ENCODE data around the gene UGT1A5. TPM values are rescaled to one million over a fixed set of nuclear protein-coding genes. Genes with fewer than 3 reads are reported as not detected.

The UGT1A5 gene
- total and polyA plus RNA-seq, 4 experiments from 2014 or later = not detected

DNA sequence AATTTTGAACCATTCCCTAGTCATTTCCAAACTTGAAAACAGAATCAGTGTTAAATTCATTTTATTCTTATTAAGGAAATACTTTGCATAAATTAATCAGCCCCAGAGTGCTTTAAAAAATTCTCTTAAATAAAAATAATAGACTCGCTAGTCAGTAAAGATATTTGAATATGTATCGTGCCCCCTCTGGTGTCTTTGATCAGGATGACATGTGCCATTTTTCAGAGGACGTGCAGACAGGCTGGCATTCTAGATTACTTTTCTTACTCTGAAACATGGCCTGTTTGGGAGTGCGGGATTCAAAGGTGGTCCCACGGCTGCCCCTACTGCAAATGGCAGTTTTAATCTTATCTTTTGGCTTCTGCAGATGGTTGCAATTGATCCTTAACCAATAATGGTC lies 59.9 kb downstream of the UGT1A5 start:
- Histone ChIP-seq H3K27me3 (ENCODE audit: insufficient read depth, low read length) (no peaks in the 10 kb centered on the region), H3K36me3 (ENCODE audit: insufficient read depth, low read length) (no peaks in the 10 kb centered on the region), H3K9me3 (ENCODE audit: control insufficient read depth in 1 of 2, low read length in 2 of 2) (no peaks in the 10 kb centered on the region), H3K27ac (ENCODE audit: low read depth, low read length) (no peak overlapping the region), H3K4me1 (ENCODE audit: insufficient read depth, low read length) (no peaks in the 10 kb centered on the region), H3K4me3 (ENCODE audit: low read length in 2 of 2) (no peak overlapping the region)
- ChIA-PET CTCF (ENCODE audit: partially characterized antibody) (no interaction called here), POLR2A (ENCODE audit: partially characterized antibody) (no interaction called here)
- Mint-ChIP-seq H3K27ac (no peak overlapping the region), H3K27me3 (peaks cover 10 to 21% of the 10 kb centered on the region in 2 donors), H3K4me1 (no peaks in the 10 kb centered on the region), H3K4me3 (no peak overlapping the region), H3K9me3 (peaks cover 0 to 21% (median 10%) of the 10 kb centered on the region in 8 donors), H3K36me3 (peaks cover 0 to 3% of the 10 kb centered on the region in 2 donors)
- DNase-seq = no peak
- intact Hi-C loops (cut with micrococcal nuclease) = no loop called here

DNA sequence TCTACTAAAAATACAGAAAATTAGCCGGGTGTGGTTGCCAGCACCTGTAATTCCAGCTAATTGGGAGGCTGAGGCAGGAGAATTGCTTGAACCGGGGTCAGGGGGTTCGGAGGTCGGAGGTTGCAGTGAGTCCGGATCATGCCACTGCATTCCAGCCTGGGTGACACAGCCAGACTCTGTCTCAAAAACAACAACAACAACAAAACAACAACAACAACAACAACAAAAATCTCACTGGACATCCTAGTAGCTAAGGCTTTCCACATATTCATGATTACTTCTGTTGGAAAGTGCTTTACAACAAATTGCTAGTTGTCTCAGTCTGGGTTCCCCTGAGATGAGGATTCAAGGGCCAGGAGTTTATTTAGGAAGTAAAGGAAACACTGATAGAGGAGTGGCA lies 61.1 kb downstream of the UGT1A5 start:
- peaks cover 6 to 26% of the 10 kb centered on the region in 2 donors for H3K27me3 Mint-ChIP-seq

DNA sequence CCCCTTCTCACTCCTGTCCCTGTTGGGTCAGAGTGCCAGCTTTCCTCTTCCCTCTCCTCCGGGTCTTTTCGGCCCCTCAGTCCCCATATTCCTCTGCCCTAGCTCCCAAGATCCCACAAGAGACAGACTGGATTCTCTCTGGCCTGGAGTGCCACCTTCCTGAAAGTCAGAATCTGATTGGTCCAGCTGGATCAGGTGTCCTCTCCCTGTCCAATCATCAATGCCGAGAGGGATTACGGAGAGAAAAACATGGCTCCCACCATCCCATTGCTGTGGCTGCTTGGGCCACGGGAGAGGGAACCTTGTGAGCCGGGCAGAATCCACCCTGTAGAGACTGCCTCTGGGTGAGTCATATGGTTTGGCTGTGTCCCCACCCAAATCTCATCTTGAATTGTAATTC lies 62.7 kb downstream of the UGT1A5 start:
- CTCF ChIA-PET (ENCODE audit: partially characterized antibody) = no interaction called here
- H3K9me3 Mint-ChIP-seq = peaks cover 0 to 25% (median 10%) of the 10 kb centered on the region in 8 donors

More for the DNA sequence above, 61.1 kb downstream of the UGT1A5 start:
- no peak for DNase-seq
- no peaks in the 10 kb centered on the region for H3K4me1 Mint-ChIP-seq
- Histone ChIP-seq H3K4me3 (ENCODE audit: low read length in 2 of 2) (no peak overlapping the region), H3K27me3 (ENCODE audit: insufficient read depth, low read length) (no peaks in the 10 kb centered on the region), H3K4me1 (ENCODE audit: insufficient read depth, low read length) (no peaks in the 10 kb centered on the region), H3K27ac (ENCODE audit: low read depth, low read length) (no peak overlapping the region), H3K36me3 (ENCODE audit: insufficient read depth, low read length) (no peaks in the 10 kb centered on the region), H3K9me3 (ENCODE audit: control insufficient read depth in 1 of 2, low read length in 2 of 2) (no peaks in the 10 kb centered on the region)
- peaks cover 0 to 25% (median 10%) of the 10 kb centered on the region in 8 donors for H3K9me3 Mint-ChIP-seq
- ChIA-PET CTCF (ENCODE audit: partially characterized antibody) (no interaction called here), POLR2A (ENCODE audit: partially characterized antibody) (no interaction called here)
- H3K36me3 Mint-ChIP-seq = peaks cover 0 to 7% of the 10 kb centered on the region in 2 donors
- intact Hi-C loops (cut with micrococcal nuclease) = no loop called here
- no peak overlapping the region for H3K4me3 Mint-ChIP-seq
- H3K27ac Mint-ChIP-seq = no peak overlapping the region

DNA sequence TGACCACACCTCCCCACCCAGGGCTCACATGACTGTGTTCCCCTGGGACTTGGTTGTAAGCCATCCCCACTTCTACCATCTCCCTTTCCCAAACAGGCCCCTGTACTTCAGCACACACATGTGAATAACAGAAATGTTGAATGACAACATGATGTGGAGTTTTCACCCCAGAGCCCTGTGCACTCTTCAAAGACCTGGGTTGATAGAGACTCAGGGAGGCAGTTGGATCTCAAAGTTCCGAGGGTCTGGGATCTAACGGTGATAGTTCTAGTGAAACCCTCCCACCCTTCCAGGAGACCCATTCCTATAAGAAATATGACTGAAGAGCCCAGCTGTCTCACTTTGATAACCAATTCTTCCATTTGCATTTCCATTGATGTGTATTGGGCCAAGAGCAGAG lies 65.3 kb downstream of the UGT1A5 start, which contains the start of gene MROH2A:
Gene MROH2A, plus strand, starts transcription at position 301 of the 400 bp plus-strand sequence. CDS start 1,029 bp downstream, outside the sequence.
- peaks cover 0 to 7% of the 10 kb centered on the region in 2 donors for H3K36me3 Mint-ChIP-seq
- ChIA-PET CTCF (ENCODE audit: partially characterized antibody) (no interaction called here), POLR2A (ENCODE audit: partially characterized antibody) (no interaction called here)
- no peaks in the 10 kb centered on the region for H3K27me3 ChIP-seq (ENCODE audit: insufficient read depth, low read length)
- H3K27me3 Mint-ChIP-seq = peaks cover 13 to 24% of the 10 kb centered on the region in 2 donors
- H3K36me3 ChIP-seq (ENCODE audit: insufficient read depth, low read length) = no peaks in the 10 kb centered on the region
- no peak within 1 kb of the TSS for H3K4me3 ChIP-seq (ENCODE audit: low read length in 2 of 2)
- DNase-seq = no peak
- H3K27ac Mint-ChIP-seq = no peak within 1 kb of the TSS
- intact Hi-C loops (cut with micrococcal nuclease) = no loop called here
- H3K27ac ChIP-seq (ENCODE audit: low read depth, low read length) = no peak within 1 kb of the TSS
- no peaks in the 10 kb centered on the region for H3K4me1 ChIP-seq (ENCODE audit: insufficient read depth, low read length)
- H3K4me3 Mint-ChIP-seq = no peak within 1 kb of the TSS
- peaks cover 0 to 2% (median 0%) of the 10 kb centered on the region in 4 donors for H3K4me1 Mint-ChIP-seq
- no peaks in the 10 kb centered on the region for H3K9me3 ChIP-seq (ENCODE audit: control insufficient read depth in 1 of 2, low read length in 2 of 2)
- peaks cover 3 to 31% (median 10%) of the 10 kb centered on the region in 8 donors for H3K9me3 Mint-ChIP-seq

More for the DNA sequence above, 62.7 kb downstream of the UGT1A5 start:
- Mint-ChIP-seq H3K27ac (no peak overlapping the region), H3K27me3 (peaks cover 9 to 27% of the 10 kb centered on the region in 2 donors), H3K4me1 (no peaks in the 10 kb centered on the region), H3K4me3 (no peak overlapping the region), H3K36me3 (peaks cover 0 to 7% of the 10 kb centered on the region in 2 donors)
- intact Hi-C loops (cut with micrococcal nuclease) = no loop called here
- H3K27ac ChIP-seq (ENCODE audit: low read depth, low read length) = no peak overlapping the region
- H3K36me3 ChIP-seq (ENCODE audit: insufficient read depth, low read length) = no peaks in the 10 kb centered on the region
- no peak for DNase-seq
- no peak overlapping the region for H3K4me3 ChIP-seq (ENCODE audit: low read length in 2 of 2)
- no peaks in the 10 kb centered on the region for H3K9me3 ChIP-seq (ENCODE audit: control insufficient read depth in 1 of 2, low read length in 2 of 2)
- H3K27me3 ChIP-seq (ENCODE audit: insufficient read depth, low read length) = no peaks in the 10 kb centered on the region
- no peaks in the 10 kb centered on the region for H3K4me1 ChIP-seq (ENCODE audit: insufficient read depth, low read length)
- POLR2A ChIA-PET (ENCODE audit: partially characterized antibody) = no interaction called here

DNA sequence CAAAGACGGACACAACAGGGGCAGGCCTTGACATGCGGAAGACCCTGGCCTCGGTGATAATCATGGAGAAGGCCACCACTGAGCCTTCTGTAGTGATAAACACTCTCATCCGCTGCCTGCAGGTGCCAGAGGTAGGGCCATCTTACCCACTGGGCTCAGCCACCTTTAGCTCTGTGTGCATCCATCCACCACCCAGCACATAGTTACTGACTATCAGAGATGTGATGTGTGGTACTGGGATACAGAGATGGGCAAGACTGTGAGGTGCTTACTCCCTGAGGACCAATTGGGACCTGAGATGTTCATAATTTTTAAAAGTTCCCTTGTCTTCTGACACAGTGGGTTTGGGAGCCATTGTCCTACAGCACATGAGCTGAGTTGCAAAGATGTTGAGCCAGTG lies 67.0 kb downstream of the UGT1A5 start:
- Histone ChIP-seq H3K4me3 (ENCODE audit: low read length in 2 of 2) (no peak overlapping the region), H3K27ac (ENCODE audit: low read depth, low read length) (no peak overlapping the region), H3K27me3 (ENCODE audit: insufficient read depth, low read length) (no peaks in the 10 kb centered on the region), H3K36me3 (ENCODE audit: insufficient read depth, low read length) (no peaks in the 10 kb centered on the region), H3K9me3 (ENCODE audit: control insufficient read depth in 1 of 2, low read length in 2 of 2) (no peaks in the 10 kb centered on the region), H3K4me1 (ENCODE audit: insufficient read depth, low read length) (no peaks in the 10 kb centered on the region)
- Mint-ChIP-seq H3K27me3 (peaks cover 17 to 24% of the 10 kb centered on the region in 2 donors), H3K9me3 (peaks cover 3 to 31% (median 10%) of the 10 kb centered on the region in 8 donors), H3K36me3 (peaks cover 0 to 7% of the 10 kb centered on the region in 2 donors), H3K4me1 (peaks cover 0 to 2% (median 0%) of the 10 kb centered on the region in 4 donors), H3K4me3 (no peak overlapping the region), H3K27ac (no peak overlapping the region)
- DNase-seq = no peak
- intact Hi-C loops (cut with micrococcal nuclease) = no loop called here
- CTCF ChIA-PET (ENCODE audit: partially characterized antibody) = no interaction called here
- POLR2A ChIA-PET (ENCODE audit: partially characterized antibody) = no interaction called here

GRCh38 chr2:233780771-233781170 lies 68.1 kb downstream of the UGT1A5 start:
- H3K4me3 Mint-ChIP-seq = no peak overlapping the region
- Histone ChIP-seq H3K4me1 (ENCODE audit: insufficient read depth, low read length) (no peaks in the 10 kb centered on the region), H3K36me3 (ENCODE audit: insufficient read depth, low read length) (no peaks in the 10 kb centered on the region), H3K9me3 (ENCODE audit: control insufficient read depth in 1 of 2, low read length in 2 of 2) (no peaks in the 10 kb centered on the region), H3K27me3 (ENCODE audit: insufficient read depth, low read length) (no peaks in the 10 kb centered on the region), H3K4me3 (ENCODE audit: low read length in 2 of 2) (no peak overlapping the region), H3K27ac (ENCODE audit: low read depth, low read length) (no peak overlapping the region)
- H3K9me3 Mint-ChIP-seq = peaks cover 2 to 25% (median 10%) of the 10 kb centered on the region in 8 donors
- peaks cover 19 to 21% of the 10 kb centered on the region in 2 donors for H3K27me3 Mint-ChIP-seq
- H3K4me1 Mint-ChIP-seq = peaks cover 0 to 2% (median 0%) of the 10 kb centered on the region in 4 donors
- intact Hi-C loops (cut with micrococcal nuclease) = no loop called here
- H3K36me3 Mint-ChIP-seq = peaks cover 0 to 6% of the 10 kb centered on the region in 2 donors
- POLR2A ChIA-PET (ENCODE audit: partially characterized antibody) = no interaction called here
- DNase-seq = no peak
- CTCF ChIA-PET (ENCODE audit: partially characterized antibody) = no interaction called here
- no peak overlapping the region for H3K27ac Mint-ChIP-seq

DNA sequence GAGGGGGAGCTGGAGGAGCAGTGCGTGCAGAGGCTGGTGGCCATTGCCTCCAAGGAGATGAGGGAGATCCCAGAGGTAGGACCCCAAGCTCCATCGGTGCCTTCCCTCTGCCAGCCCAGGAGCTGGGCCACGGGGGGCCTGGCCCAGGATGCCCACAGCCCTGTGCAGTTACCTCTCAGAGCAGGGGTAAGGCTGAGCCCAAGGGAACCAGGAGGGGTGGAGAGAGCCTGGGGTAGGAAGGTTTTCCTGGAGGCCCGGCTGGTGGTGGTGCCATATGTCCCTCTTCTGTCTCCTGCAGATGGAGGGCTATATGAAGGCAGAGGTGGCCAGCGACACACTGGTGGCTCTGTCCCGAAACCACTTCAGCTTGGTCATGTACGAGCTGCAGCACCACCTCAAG lies 76.8 kb downstream of the UGT1A5 start:
- CTCF ChIA-PET (ENCODE audit: partially characterized antibody) = no interaction called here
- H3K36me3 ChIP-seq (ENCODE audit: insufficient read depth, low read length) = no peaks in the 10 kb centered on the region
- H3K4me3 ChIP-seq (ENCODE audit: low read length in 2 of 2) = no peak overlapping the region
- H3K27ac Mint-ChIP-seq = no peak overlapping the region
- peaks cover 0 to 4% (median under 1%) of the 10 kb centered on the region in 4 donors for H3K4me1 Mint-ChIP-seq
- intact Hi-C loops (cut with micrococcal nuclease) = no loop called here
- H3K9me3 ChIP-seq (ENCODE audit: control insufficient read depth in 1 of 2, low read length in 2 of 2) = no peaks in the 10 kb centered on the region
- H3K27me3 ChIP-seq (ENCODE audit: insufficient read depth, low read length) = no peaks in the 10 kb centered on the region
- H3K36me3 Mint-ChIP-seq = no peaks in the 10 kb centered on the region
- POLR2A ChIA-PET (ENCODE audit: partially characterized antibody) = no interaction called here
- no peak overlapping the region for H3K27ac ChIP-seq (ENCODE audit: low read depth, low read length)
- DNase-seq = no peak
- H3K4me1 ChIP-seq (ENCODE audit: insufficient read depth, low read length) = no peaks in the 10 kb centered on the region
- peaks cover 0 to 9% (median 2%) of the 10 kb centered on the region in 8 donors for H3K9me3 Mint-ChIP-seq
- H3K4me3 Mint-ChIP-seq = no peak overlapping the region
- H3K27me3 Mint-ChIP-seq = peaks cover 6 to 11% of the 10 kb centered on the region in 2 donors
